ENCODE measurements around the gene HSD11B1L.
"Not testable (repeated sequence)": the region's sequence is repeated elsewhere in the genome, so short reads cannot be mapped to it uniquely, and the experiment has no call there.

HSD11B1L gene

DNA sequence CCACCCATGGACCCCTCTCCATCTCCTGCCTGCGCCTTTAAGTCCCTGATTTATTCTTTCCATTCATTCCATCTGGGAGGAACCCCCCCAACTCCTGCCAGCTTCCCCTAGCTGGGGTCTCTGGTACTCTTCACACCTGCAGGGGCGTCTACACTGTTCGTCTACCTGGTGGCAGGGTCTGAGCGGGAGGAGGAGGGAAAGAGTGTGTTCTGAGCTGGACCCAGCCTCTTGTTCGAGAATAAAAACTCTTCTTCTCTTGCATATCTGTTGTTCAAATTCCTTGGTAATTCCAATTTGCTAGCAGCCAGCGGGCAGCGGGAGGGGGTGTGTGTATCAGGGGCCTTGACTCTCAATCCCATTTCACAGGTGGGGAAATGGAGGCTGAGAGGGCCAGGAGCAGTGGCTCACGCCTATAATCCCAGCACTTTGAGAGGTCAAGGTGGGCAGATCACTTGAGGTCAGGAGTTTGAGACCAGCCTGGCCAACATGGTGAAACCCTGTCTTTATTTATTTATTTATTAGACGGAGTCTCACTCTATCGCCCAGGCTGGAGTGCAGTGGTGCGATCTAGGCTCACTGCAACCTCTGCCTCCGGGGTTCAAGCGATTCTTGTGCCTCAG is 7.5 kb downstream of the HSD11B1L start:
- not testable (repeated sequence) for DNase-seq

DNA sequence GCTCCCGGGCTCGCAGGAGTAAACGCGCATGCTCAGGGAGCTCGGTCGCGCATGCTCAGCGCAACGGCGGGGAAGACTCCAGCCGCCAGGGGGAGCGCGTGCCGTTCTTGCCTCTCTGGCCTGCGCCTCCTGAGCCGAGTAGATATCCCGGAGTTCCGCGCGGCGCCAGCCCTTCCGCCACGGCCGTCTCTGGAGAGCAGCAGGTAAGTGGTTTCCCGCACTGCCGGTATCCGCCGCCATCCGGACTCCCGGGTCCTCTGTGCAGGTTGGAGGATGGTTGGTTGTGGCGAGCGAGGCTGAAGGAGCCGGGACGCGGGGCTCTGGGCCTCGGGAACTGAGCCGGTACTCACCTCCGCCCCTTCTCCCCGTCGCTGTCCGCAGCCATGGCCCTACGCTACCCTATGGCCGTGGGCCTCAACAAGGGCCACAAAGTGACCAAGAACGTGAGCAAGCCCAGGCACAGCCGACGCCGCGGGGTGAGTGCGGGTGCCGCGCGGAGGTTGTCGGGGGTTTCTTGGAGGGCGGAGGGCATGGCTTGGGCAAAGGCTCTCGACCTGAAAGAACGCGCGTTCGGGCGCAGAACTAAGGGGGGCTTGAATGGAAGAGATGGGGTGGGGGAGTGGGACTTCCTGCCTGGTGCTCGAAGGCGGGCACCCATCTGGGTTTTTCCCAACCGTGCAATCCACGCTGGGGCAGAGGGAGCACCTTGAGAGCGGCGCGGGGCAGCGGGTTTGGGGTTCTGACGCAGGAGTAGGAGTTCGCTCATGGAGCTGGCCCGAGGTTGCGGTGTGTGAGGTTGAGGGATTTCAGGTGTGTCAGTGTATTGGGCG is 9.5 kb downstream of the HSD11B1L start, which contains the start of gene RPL36:
RPL36 (plus strand) TSS at position 171 of the 830 bp plus-strand sequence; CDS start at position 384, 213 bp downstream.
- DNase-seq = peak; percentile 100

DNA sequence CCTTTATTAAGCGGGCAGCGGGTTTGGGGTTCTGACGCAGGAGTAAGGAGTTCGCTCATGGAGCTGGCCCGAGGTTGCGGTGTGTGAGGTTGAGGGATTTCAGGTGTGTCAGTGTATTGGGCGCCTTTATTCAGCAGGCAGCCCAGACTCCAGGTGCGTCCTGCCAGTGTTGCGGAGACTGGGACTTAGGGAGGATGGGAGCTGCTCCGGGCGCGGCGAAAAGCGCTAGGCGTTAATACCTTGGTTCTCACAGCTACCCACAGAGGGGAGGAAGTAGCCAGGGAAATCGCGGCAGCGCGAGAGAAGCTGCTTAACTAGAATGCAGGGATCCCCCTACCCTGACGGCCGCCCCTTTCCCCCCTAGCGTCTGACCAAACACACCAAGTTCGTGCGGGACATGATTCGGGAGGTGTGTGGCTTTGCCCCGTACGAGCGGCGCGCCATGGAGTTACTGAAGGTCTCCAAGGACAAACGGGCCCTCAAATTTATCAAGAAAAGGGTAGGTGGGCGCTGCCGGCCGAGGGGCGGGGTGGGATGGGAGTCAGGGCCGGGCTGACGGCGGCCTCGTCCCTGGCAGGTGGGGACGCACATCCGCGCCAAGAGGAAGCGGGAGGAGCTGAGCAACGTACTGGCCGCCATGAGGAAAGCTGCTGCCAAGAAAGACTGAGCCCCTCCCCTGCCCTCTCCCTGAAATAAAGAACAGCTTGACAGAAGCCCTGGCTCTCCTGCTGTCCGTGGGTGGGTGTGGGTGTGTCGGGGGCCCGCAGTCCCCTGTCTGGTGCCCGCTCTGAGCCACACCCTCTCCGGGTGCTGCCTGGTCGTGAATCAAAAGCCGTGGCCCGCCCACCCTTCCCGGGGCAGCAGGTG is 10.4 kb downstream of the HSD11B1L start:
- peak; percentile 49 for DNase-seq

DNA sequence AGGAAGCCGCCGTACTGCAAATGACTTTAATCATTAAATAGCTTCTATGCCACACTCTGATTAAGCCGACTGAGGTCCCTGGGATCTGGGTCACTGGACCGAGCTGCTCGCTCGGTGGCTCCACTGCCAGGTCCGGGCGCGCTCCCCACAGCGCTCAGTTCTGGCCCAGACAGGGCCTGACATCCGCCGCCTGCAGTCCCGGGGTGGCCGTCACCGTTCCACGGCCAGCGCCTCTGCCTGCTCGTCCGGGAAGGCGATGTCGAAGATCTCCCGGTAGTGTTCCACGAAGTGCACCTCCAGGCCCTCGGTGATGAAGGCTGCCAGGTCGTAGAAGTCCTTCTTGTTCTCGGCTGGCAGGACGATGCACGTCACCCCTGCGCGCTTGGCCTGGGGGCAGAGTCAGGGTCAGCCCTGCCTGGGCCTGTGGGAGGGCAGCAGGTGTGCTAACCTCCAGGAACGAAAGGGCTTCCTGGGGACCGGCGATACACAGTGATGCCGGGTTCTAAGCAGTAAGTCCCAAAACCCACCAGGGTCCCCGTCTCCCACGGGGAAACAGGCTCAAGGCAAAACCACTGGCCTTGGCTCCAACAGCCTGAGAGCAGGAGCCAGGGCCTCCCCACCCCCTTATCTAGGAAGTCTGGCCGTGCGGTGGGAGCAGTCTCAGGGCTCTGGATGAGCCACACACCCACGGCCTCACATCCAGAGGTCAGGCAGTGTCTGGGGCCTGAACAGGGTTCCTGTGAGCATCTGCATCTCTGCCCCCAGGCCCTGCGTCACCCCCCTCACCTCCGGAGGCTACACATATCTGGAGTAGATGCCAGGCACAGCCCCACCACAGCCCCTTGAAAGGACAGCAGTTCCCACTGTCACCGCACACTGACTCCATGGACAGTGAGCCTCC is 11.2 kb downstream of the HSD11B1L start:
- no peak for DNase-seq

DNA sequence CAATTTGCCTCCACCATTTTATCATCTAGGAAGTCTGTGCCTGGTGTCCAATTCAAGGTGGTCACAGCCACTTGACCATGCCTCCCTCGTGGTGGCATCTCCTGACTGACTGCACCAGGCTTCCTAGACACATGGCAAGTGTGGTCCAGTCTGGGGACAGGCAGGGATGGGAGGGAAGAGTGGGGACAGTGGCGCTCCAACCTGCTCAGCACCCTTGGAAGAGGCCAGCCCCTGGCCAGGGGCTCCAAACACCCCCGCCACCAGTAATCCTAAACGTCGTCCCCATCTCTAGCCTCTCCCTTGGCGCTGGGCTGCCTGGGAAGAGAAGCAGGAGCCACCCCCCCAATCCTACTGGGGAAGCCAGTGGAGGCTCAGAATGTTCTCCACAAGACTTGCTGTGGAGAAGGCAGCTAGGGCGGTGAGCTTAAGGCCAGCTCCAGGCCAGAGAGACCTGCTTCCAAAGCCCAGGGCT is 11.9 kb downstream of the HSD11B1L start:
- no peak for DNase-seq

DNA sequence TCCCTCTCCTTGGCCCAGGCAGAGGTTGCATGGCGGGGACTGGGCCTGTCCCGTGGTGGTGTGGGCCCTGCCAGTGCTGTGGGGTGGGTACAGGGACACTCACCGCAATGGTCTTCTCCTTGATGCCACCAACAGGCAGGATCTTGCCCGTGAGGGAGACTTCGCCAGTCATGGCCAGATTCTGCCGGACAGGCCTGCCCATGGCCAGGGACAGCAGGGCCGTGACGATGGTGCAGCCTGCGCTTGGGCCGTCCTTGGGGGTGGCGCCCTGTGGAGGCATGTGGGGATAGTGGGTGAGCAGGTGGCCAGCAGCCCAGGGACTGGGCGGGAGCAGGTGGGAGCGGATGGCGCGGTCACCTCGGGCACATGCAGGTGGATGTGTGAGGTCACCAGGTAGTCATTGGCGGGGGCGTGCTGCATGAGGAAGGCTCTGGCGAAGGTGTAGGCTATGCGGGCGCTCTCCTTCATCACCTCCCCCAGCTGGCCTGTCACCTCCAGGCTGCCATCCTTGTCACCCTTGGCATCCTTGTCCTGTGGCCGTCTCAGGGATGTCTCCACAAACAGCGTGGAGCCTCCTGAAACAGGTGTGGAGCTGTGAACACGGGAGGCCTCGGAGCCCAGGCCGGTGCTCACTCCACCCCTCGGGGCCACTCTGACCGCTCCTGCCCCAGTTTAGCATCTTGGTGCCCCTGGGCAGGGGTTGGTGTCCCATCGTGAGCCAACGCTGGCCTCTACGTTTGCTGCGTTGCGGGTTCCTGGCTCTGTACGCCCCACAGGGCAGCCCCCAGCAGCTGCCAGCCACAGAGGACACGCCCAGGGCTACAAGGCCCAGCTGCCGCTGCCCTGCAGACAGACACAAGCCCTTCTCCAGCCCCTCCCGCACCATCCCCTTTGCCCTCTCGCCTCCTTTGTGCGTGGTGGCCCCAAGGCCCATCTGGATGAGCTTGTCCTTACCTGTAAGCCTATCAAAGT is 12.7 kb downstream of the HSD11B1L start:
- no peak for DNase-seq

DNA sequence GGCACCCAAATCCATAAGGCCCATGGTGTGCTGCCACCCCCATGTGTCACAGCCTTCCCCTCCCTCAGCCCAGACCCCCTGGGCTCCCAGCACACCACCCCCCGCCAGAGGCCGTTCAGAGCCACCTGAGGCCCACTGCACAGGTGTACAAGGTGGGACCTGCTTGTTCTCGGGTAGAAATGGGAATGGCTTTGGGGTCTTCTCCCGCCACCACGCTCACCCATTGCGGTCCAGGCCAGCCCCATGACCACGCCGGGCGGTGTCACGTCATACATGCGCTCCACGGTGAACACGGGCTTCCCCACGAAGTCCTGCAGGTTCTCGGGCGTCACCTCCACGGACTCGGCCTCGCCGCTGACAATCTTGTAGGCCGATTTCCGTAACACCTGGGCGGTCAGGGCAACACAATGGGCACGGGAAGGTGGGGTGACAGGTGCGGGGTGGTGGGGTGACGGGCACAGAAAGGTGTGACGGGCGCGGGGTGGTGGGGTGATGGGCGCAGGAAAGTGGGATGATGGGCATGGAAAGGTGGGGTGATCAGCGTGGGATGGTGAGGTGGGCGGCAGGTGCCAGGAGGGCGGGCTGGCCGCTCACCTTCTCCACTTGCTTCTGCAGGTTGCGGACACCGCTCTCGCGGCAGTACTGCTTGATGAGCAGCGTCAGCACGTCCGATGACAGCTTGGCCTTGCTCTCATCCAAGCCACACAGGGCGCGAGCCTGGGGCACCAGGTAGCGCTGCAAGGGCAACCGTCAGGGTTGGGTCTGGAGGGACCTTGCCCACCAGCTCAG is 13.5 kb downstream of the HSD11B1L start:
- DNase-seq = no peak

DNA sequence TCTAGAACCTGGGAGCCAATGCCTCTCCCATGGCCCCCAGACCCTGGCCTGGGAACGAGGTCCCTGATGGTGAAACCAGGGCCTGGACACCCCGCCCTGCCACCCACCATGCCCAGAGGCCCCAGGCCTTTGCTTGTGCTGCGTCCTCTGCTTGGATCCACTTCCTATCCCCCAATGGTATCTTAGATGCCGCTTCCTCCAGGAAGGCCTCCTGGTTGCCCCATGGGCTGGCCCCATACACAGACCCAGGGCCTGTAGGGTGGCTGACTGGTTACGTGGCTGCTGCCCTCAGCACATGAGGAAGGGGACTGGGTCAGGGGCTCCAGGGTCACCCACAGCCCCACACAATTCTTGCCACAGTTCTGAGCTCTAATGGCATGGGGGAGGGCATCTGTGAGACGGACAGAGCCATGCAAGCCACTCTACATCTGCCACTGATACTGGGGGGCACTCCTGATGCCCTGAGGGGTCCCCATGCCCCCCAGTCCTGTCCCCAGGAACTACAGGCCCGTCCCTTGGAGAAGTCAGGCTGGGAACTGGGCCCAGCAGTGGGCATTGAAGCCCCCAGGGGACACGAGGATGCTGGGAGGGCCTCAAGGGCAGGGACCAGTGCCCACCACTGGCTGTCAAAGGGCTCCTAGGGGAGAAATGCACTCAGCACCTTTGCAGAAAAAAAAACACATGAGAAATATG is 14.3 kb downstream of the HSD11B1L start:
- DNase-seq = no peak

DNA sequence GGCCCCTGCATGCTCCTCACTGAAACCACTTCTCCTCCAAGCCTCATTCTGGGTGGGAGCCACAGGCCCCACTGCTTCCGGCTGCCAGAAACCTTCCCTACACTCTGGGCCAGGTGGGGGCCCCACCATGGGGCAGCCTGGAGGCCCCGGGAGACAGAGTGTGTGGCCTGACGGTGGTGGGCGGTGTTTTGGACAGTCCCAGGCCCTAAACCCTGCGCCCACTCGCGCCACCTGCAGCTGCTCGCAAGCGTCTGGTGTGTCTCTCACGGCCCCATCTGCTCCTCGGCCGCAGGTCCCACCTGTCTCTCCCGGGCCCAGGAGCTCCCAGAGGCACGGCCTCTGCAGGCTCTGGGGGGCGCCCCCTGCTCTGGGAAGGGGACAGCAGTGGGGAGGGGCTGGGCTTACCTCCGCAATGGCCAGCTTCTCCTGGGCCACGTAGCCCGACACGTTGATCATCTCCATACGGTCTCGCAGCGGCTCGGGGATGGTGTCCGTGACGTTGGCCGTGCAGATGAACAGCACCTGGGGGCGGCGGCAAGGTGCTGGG is 14.9 kb downstream of the HSD11B1L start:
- no peak for DNase-seq

DNA sequence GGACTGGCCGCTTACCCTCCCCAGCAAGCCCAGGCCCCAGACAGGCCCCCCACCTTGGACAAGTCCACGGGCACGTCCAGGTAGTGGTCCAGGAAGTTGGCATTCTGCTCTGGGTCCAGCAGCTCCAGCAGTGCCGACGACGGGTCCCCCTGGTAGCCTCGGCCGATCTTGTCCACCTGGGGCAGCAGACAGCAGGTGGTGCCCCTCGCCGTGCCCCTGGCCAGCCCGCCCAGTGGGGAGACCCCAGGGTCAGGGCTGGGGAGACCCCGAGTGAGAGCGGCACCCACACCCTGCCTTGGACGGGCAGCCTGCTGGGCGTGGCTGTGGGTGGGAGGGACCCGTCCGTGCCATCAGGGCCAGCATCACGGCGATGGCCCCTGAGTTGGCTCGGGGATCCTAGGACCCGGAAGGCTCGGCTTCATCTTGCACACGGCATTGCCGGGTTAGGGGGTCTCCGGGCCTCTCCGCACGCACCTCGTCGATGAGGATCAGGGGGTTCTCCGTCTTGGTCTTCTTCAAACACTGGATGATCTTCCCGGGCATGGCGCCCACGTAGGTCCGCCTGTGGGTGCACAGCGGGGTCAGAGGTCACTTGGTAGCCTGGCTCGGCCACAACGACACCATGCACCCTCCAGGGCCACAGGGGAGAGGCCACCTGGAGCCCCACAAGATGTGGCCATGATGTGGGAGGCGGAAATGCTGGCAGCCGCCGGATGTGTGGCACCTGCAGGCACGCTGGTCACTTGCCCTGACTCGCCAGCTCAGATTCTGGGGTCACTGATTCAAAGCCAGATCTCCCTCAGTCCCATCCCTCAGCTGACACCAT is 15.6 kb downstream of the HSD11B1L start:
- no peak for DNase-seq

DNA sequence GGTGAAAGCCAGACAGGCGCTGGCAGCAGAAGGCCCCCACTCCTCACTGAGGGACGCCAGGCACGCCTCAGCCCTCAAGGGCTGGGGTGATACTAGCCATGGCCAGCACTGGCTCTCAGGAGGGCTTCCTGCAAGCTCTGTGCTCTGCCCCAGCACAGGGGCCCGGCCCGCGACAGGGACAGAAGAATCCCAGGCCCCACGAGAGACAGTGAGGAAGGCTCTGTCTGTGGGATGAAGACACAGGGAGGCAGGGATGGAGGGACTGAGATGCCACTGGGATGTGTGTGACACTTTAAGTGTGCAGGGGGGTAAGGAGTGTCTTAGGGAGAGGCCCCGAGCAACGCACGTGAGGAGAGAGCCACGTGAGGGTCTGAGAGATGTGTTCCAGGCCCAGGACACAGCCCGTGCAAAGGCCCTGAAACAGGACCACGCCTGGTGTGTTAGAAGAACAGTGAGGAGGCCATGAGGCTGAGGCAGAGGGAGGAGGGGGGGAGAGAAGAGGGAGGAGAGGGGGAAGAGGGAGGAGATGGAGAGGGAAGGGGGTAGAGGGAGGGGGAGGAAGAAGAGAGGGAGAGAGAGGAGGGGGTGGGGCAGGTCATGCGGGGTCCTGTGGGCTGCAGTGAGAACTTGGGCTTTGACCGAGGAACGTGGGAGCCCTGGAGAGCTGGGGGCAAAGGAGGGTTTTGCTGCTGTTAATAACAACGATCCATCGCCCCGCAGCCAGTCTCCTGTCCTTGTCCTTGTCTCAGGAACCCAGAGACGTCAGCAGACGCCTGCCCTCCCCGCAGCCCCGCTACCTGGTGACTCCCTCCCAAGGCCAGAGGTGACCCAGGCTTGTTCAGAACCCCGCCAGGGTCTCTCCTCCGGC is 16.4 kb downstream of the HSD11B1L start:
- no peak for DNase-seq

DNA sequence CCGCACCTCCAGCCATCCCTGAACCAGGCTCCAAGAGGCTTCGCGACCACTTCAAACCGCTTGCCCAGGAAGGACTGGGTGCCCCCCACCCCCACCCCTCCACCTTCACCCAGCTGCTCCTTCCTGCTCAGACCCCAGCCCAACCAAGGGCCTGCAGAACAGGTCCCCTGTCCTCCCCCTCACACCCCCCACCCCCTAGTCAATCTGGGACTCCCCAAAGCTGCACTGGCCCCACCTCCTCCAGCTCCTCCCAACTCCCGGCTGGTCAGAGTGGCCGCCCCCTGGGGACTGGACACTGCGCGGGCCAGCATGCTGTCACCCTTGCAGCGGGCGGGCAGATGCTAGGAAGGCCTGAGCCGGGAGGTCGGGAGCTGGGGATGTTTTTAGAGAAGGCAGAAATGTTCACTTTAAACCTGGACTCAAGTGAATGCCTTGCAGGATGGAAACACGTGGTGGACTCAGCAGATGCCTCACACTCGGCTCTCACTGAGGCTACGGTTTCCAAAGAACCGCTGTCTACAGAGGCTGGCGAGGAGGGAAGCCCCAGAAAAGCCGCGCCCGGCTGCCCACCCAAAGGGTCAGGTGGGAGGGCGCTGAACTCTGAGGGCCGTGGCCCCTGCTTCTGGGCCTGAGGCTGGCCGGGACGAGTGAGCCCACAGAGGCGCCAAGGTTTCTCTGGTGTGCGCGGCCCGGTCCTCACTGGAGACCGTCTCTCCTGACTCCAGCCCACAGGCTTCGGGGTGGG is 17.2 kb downstream of the HSD11B1L start:
- no peak for DNase-seq

DNA sequence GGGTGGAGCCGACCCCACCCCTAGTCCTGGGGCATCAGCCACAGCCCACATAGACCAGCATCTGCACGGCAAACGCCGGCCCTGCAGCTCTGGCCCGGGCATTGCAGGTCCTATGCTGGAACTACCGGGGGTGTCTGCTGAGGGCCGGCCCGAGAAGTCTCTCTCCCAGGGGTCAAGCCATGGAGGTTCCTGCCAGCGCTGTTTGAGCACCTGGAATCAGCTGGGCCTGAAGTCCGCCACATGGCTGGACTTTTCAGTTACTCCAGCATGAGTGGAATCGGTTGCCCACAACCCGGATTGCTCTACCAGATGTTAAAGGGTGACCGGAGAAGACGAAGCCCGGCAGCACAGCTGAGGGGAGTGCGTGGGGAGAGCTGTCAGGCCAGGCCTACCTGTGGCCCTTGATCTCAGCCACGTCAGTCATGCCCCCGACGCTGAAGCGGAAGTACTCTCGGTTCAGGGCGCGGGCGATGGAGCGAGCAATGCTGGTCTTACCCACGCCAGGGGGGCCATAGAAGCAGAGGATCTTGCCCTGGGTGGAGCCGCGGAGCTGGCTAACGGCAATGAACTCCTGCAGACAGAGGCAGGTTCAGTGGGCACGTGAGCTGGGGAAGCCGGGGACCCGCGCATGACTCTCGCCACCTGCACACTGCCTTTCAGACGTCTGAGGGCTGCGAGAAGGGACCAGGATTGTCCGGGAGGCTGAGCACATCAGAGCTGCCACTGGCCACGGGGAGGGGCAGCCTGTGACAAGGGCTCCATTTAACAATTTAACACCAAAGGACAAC is 18.0 kb downstream of the HSD11B1L start:
- DNase-seq = no peak

DNA sequence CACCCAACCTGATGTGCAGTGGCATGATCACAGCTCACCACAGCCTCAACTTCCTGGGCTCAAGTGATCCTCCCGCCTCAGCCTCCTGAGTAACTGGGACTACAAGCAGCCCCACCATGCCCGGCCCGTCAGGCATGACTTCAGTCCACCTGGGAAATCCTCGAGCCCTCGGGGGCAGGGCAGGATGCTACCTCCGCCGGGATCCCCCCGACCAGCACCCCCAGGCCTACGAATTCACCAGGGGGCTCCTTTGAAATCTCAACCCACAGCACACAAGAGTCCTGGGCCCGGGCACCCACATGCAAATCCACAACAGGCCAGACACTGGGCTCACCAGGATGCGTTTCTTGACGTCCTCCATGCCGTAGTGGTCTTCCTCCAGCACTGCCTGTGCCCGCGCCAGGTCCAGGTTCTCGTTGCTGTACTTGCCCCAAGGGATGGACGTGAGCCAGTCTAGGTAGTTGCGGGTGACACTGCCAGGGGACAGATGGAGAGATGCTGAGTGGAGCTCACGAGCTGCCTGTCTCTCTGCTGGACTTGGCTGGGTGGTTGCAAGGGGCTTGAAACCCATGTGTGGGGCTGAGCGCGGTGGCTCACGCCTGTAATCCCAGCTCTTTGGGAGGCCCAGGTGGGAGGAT is 19.7 kb downstream of the HSD11B1L start:
- no peak for DNase-seq

DNA sequence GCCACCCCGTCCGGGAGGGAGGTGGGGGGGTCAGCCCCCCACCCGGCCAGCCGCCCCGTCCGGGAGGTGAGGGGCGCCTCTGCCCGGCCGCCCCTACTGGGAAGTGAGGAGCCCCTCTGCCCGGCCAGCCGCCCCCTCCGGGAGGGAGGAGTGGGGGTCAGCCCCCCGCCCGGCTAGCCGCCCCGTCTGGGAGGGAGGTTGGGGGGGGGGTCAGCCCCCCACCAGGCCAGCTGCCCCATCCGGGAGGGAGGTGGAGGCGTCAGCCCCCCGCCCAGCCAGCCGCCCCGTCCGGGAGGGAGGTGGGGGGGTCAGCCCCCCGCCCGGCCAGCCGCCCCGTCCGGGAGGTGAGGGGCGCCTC is 21.2 kb downstream of the HSD11B1L start:
- not testable (repeated sequence) for DNase-seq
